ENCODE data around the gene PTPN4.
"Not testable (repeated sequence)": the region's sequence is repeated elsewhere in the genome, so short reads cannot be mapped to it uniquely, and the experiment has no call there.

Gene PTPN4

DNA sequence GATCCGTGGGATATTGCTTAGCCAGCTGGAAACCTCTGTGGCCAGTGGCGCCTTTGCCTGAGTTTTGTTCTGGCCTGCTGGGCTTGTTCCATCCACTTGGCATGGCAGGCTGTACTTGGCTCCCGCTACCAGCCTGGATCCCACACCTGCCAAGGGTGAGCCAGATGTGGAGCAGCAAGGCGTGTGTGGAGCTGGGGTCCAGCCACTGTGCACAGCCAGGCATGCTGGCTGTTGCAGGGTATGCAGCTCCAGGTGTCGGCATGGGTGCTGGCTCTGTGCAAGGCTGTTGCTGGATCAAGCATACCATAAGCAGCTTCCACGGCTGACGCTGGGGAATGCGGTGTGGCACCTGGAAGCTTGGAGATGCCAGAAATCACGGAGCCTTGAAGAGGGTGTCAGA, 34.5 kb downstream of the PTPN4 start:
- in situ Hi-C loops (cut with MboI; ENCODE audit: low pct_unique_long_range_greater_than_20kb, low sequenced_read_pairs, unreplicated experiment): no loop called here
- TF ChIP-seq CTCF (IDR thresholded peaks at IDR 0.05; ENCODE audit: extremely low read depth, insufficient read depth, missing control alignments): no peak
- DNase-seq (ENCODE audit: low spot score): no peak

- no peak for DNase-seq (ENCODE audit: low spot score)
- in situ Hi-C loops (cut with MboI; ENCODE audit: low pct_unique_long_range_greater_than_20kb, low sequenced_read_pairs, unreplicated experiment): no loop called here
- no peak for TF ChIP-seq CTCF (IDR thresholded peaks at IDR 0.05; ENCODE audit: extremely low read depth, insufficient read depth, missing control alignments)
Measured at GRCh38 chr2:119795309-119796303, 35.9 kb downstream of the PTPN4 start.

GRCh38 chr2:119800376-119800902, 40.7 kb downstream of the PTPN4 start:
- no peak for DNase-seq (ENCODE audit: low spot score)
- in situ Hi-C loops (cut with MboI; ENCODE audit: low pct_unique_long_range_greater_than_20kb, low sequenced_read_pairs, unreplicated experiment): no loop called here
- TF ChIP-seq CTCF (IDR thresholded peaks at IDR 0.05; ENCODE audit: extremely low read depth, insufficient read depth, missing control alignments): no peak

- no peak for DNase-seq (ENCODE audit: low spot score)
- in situ Hi-C loops (cut with MboI; ENCODE audit: low pct_unique_long_range_greater_than_20kb, low sequenced_read_pairs, unreplicated experiment): no loop called here
- no peak for TF ChIP-seq CTCF (IDR thresholded peaks at IDR 0.05; ENCODE audit: extremely low read depth, insufficient read depth, missing control alignments)
Measured at GRCh38 chr2:119801040-119801439, 41.3 kb downstream of the PTPN4 start.

GRCh38 chr2:119801989-119802388, 42.3 kb downstream of the PTPN4 start:
- DNase-seq (ENCODE audit: low spot score); in situ Hi-C loops (cut with MboI; ENCODE audit: low pct_unique_long_range_greater_than_20kb, low sequenced_read_pairs, unreplicated experiment): not testable (repeated sequence)

DNA sequence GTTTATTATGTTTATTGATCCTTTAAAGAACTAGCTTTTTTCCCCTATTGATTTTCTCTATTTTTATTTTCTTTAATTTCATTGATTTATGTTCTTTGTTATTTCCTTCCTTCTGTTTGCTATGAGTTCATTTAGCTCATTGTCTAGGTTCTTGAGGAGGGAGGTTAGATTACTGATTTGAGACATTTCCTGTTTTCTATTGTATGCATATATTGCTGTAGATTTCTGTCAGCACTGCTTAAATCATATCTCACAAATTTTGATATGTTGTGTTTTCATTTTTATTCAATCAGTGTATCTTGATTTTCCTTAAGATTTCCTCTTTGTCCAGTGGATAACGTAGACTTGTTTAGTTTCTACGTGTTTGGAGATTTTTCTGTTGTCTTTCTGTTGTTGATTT, 43.4 kb downstream of the PTPN4 start:
- in situ Hi-C loops (cut with MboI; ENCODE audit: low pct_unique_long_range_greater_than_20kb, low sequenced_read_pairs, unreplicated experiment): no loop called here
- TF ChIP-seq CTCF (IDR thresholded peaks at IDR 0.05; ENCODE audit: extremely low read depth, insufficient read depth, missing control alignments): no peak
- no peak for DNase-seq (ENCODE audit: low spot score)

DNA sequence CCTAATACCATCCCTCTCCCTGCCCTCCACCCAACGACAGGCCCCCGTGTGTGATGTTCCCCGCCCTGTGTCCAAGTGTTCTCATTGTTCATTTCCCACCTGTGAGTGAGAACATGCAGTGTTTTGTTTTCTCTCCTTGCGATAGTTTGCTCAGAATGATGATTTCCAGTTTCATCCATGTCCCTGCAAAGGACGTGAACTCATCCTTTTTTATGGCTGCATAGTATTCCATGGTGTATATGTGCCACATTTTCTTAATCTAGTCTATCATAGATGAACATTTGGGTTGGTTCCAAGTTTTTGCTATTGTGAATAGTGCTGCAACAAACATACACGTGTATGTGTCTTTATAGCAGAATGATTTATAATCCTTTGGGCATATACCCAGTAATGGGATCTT, 44.7 kb downstream of the PTPN4 start:
- in situ Hi-C loops (cut with MboI; ENCODE audit: low pct_unique_long_range_greater_than_20kb, low sequenced_read_pairs, unreplicated experiment); DNase-seq (ENCODE audit: low spot score): not testable (repeated sequence)

Data from GM13977 (cell line).